NCI-H1436 (cell line): ENCODE data around the gene CERS5.
"Not testable (repeated sequence)": the region's sequence is repeated elsewhere in the genome, so short reads cannot be mapped to it uniquely, and the experiment has no call there.

ENCODE experiments used
- DNase-seq: peaks from one replicate; lab custom pipeline; 2025; lab: John Stamatoyannopoulos, UW

CERS5 gene

DNA sequence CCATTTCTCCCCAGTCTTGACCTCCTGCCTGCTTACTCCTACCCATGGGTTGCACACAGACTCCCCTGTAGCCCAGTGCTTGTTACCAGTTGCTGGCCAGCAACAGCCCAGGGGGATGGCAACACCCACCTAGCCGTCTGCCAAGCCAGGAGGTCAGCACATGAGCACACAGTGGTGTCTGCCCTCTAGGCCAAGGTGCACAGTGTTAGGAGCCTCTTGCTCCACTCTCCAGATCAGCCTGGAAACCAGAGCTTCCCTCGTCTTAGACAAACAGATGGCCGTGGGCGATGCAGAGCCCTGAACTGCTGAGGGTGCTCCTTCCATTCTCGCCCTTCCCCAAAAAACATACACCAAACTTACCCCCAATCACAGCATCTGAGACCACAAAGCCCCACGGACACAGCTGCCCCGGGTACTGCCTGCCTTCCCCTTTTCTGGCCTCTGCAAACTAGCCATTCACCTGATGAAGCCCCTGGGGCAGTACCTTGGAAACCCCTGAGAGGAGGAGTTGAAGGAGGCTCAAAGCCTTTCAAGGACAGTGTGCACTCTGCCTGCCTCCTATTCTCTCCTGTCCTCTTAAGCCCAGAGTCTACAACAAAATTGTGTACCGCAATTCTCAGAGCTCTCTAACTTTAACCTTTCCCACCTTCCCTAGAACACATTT is 64.4 kb downstream of the CERS5 start:
- DNase-seq, result no peak

DNA sequence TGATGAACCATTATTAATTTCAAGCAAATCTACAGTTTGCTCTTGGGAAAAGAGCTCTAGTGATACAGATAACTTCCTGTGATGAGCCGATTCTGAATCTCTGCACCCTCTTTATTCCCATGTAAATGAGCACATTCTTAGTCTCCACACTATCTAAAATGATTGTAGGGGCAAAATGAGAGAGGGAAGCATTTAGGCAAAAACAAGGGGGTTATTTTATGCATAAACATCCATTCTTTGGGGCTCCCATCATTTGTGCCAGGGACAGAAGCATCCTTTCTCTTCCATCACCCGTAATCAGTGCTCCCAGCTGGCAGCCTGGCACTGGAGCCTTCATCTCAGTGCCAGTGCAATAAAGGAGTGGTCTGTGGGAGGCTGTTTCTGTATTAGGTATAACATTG is 65.0 kb downstream of the CERS5 start:
- DNase-seq, result no peak

DNA sequence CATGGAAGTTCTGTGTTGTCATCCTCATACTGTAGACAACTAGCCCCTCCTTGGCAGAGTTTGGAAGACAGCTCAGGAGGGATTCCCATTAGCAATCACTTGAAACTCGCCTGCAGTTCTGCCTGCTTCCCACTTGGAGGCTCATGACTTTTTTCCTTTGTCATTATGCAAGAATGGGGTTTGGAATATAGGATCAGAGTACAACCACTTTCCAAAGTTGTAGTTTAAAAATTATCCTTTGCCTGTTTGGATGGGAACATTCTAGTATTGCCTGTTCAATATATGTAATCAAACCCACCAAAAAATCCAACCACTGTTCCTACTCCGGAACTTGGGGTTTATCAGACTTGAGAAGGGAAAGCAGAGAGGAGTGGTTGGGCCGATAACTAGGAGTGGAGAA is 65.5 kb downstream of the CERS5 start:
- no peak for DNase-seq

DNA sequence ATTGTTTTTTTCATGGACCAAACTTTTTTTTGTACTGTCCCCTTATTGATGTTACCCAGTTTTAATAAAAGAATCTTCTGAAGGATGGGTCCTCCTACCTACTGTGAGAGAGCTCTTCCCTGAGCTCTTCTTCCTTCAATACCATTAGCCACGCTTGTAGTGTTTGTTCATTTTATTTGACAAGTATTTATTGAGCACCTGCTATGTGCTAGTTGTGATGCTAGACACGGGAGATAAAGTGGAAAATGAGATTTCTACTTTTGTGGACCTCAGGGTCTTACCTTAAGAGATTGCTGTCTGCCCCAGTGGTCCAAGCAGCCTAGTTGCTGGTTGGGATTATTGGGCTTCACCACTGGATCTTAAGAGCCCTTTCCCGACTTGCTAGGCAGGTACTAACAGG is 66.6 kb downstream of the CERS5 start:
- no peak for DNase-seq

DNA sequence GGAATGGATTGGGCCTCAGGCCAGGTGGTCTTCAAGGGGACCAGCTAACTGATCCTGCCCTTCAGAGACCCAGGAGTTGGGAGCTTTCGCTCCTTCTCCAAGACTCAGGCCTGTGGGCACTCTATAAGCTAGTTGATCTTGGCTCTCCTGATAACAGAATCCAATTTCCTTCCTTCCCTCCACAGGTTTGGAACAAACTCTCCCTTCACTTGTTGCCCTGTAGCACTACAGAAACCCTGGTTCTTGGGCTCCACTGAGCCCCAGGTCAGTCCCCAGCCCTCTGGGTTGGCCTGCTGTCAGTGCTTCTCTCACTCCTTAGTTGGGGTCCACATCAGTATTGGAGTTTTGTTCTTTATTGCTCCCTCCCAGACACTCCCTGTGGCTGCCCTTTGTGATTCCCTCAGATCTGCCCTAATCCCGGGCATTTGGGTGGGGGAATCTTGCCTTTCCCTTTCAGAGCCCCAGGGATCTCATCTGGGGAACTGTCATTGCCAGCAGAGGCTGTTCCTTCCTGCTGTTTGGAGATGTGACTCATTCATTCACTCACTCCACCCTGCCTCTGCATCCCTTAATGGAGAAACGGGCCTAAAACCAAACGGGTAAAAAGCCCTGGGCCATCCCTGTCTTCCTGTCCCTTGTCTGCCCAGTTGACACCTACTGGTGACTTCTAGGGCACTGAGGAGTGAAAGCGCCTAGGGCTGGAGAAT is 67.7 kb downstream of the CERS5 start:
- no peak for DNase-seq

DNA sequence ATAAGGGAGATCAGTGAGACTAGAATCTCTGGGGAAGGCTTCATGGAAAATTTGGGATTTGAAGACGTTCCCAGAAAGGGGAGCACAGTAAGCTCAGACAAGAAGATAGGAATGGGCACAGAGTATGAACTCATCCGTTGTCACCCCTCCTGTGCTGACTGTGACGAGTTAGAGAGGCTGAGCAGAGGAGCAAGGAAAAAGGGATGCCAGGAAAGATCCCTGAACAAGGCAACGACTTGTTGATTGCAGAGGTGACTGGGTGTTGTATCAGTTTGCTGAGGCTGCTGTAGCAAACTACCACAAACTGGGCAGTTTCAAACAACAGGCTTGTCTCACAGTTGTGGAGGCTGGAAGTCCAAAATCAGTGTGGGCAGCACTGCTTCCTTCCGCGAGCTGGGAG is 69.2 kb downstream of the CERS5 start:
- no peak for DNase-seq

DNA sequence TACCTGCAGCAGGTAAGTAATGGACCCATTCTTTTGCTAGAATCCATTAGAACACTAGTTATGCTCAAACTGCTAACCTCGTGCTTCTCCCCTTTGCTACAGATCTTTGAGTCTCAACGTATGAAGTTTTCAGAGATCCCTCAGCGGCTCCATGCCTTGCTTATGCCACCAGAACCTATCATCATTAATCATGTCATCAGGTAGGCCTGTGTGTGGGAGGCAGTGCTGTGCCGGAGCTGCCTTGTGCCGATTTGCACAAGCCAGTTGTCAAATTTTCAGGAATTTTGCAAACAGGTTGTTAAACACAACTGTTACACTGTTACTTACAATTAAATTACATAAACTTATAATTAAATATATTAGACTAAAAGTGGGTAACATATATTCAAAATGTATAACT is 76.8 kb downstream of the CERS5 start:
- DNase-seq, result no peak

DNA sequence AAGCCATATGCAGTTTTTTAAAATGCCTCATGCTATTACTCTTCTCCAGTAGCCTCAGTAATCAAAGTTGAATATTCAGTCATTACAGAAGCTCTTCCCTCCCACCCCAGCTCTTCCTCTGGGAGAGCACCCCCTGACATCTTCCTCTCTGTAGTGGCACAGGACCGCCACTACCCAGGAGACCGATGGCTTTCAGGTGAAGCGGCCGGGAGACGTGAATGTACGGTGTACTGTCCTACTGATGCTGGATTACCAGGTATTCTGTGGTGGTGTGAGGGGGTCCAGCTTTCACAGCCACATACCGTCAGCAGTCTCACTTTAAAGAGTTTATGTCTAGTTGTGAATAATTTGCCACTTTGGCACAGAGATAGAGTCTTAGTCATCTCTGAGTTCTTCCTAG is 77.4 kb downstream of the CERS5 start:
- no peak for DNase-seq

DNA sequence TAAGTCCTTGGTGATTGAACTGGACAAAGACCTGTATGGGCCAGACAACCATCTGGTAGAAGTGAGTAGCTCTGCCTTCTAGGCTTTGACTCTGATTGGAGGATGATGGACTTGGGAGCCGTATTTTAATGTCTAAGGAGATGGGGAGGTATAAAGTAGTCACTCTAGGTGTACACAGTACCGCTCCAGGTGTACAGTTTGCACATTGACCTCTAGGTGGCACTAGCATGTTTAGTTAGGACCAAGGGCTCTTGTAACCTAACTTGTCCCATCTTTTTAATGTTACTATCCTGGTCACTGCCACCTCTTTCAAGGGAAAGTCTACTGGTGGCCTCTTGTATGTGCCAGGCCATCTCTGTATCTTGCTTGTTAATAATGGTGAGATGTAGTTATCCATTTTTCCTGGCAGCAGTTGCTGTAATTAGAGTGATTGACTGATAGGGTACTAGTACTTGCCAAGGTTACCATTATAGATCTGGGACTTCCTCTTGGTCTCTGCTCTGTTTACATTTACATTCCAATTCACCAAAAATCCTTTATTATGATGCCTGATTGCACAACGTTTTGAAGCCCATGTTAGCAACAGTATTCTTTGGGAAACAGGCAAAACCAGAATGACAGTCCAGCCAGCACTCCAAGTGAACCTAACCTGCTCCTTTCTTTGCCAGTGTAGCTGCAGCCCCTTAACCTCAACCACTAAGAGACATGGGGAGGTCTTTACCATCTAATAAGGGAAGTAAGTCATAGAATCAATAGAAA is 78.4 kb downstream of the CERS5 start:
- peak; percentile 54 for DNase-seq

DNA sequence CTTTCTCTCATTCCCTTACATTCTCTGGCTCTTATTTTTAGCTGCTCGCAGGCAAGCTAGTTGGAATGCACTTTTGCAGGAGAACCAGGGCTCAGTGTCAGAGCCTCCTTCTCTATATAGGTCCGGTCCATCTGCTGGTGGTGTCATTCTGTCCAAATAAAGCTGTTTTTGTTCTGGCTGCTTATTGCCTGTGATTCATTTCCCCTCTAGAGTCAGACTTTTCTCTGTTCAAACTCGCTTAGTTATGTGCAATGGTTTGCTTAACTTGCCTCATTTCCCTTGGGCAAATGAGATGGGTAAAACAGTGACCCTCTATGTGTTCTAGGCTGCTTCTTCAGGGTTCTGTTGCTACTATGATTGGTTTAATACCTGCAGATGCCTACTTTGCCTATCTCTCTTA is 79.2 kb downstream of the CERS5 start:
- DNase-seq, result no peak

DNA sequence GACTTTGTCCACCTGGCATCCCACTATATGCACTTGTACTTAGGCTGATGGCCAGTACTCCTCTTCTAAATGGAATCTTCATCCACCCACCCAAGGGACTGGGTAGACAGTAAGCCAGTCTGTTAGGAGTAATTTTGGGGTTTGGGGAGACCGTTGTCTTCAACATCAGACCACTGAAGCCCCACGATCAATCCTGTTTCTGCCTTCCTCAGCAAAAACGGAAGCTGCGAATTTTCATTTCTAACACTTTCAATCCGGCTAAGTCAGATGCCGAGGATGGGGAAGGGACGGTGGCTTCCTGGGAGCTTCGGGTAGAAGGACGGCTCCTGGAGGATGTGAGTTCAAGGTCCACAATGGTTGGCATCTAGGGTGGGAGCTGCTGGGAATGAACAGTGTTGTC is 80.0 kb downstream of the CERS5 start:
- no peak for DNase-seq

DNA sequence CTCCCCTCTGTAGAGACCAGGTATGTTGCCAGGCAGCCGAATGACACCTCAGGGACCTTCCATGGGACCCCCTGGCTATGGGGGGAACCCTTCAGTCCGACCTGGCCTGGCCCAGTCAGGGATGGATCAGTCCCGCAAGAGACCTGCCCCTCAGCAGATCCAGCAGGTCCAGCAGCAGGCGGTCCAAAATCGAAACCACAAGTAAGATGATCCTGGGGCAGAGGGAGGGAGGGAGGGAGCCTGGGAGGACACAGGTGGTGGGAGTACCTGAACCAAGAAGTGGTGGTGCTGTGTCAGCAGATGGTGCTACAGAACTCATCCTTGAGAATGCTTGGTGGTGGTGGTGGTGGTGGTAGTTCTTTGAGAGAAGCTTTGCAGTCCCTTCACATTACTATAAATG is 81.0 kb downstream of the CERS5 start:
- DNase-seq, result no peak

DNA sequence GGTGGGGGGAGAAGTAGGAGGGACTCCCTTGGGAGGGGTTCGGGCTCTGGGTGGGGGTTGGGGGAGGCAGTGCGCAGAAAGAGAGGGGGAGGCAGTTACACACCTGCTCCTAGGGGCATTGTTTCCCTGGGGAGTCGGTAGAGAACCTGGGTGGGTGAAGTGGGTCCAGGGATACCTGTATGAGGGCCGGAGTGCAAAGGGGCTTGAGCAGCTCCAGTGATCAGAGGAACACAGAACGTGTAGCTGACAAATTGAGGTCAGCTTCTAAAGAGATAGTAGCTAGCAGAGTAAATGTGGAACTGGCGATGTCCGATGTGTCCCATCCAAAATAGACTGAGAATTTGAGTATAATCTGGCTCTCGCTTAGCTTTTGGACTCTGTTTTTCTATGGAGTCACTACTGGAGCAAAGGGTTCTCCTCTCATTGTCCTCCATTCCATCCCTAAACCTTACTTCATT is 81.5 kb downstream of the CERS5 start:
- DNase-seq, result peak; percentile 77

DNA sequence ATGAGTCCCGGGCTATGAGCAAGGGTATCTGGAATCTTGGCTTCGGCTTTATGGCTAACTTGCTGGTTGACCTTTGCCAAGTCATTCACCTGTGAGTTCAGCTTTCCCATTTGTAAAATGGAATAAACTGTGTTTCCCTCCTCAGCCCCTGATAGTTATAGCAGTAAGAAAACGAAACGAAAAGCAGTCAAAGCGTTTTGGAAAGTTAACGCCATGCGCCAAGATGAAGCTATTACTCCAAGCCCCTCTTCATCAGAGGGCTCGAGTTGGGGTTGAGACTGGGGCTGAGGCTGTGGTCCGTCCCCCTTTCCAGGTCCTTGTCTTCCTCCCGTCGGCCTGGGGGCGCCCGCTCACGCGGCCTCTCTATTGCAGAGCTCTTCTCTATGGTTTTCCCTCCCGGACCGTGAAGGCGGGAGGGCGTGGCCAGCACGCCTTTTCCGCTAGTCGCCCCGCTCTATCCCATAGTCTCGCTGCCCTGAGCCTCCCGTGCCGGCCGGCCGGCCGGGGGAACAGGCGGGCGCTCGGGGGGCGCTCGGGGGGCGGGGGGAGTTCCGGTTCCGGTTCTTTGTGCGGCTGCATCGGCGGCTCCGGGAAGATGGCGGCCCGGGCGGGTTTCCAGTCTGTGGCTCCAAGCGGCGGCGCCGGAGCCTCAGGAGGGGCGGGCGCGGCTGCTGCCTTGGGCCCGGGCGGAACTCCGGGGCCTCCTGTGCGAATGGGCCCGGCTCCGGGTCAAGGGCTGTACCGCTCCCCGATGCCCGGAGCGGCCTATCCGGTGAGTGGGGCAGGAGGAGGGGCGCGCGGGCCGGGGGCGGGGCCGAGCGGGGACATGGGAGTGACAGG is 82.2 kb downstream of the CERS5 start, which contains the start of gene SMARCD1:
TSS of gene SMARCD1 (plus strand) at position 568 of the 840 bp plus-strand sequence. CDS start at position 596, 28 bp downstream.
- peak; percentile 94 for DNase-seq

DNA sequence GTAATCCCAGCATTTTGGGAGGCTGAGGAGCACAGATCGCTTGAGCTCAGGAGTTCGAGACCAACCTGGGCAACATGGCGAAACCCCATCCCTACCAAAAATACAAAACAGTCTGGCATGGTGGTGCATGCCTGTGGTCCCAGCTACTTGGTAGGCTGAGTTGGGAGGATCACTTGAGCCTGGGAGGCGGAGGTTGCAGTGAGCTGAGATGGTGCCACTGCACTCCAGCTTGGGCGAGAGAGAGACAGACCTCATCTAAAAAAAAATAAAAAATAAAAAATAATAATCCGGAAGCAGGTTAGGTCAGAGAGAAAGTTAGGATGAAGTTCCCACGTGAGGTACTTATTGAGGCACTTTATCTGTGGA is 82.8 kb downstream of the CERS5 start:
- not testable (repeated sequence) for DNase-seq

DNA sequence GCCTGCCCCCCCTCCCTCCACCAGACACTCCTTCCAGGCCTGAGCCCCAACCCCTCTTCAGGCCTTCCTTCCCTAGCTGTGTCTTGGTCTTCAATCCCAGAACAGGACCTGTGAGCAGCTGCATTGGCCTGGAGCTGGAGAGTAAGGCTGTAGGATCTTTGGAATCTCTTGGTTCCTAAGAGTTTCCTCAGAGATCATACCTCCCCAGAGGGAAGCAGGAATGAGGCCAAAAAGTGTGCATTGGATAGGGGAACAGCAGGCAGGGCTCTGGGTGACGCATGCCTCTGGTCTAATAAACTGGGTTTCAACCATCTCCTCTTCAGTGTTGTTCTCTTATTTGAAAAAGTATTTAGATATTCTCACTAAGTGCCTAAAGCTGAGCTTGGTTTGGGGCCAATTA is 83.9 kb downstream of the CERS5 start:
- DNase-seq, result no peak

DNA sequence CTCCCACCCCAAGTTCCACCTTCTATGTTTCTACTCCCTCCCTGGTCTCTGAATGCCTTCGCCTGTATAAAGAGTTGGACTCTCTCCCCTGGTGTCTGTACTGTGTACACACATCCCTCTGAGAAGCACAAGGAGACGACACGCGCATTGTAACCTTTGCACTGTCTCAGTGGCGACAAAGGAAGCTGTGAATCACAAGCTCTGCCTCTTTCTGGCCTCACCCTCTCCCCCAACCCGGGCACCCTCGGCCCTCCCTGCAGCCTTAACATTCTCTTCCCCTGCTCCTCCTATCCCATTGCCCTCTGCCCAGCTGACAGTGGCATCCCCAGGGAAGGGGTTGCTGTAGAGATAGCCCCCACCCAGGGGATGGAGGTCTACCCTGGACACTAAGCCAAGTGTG is 84.5 kb downstream of the CERS5 start:
- DNase-seq, result no peak

DNA sequence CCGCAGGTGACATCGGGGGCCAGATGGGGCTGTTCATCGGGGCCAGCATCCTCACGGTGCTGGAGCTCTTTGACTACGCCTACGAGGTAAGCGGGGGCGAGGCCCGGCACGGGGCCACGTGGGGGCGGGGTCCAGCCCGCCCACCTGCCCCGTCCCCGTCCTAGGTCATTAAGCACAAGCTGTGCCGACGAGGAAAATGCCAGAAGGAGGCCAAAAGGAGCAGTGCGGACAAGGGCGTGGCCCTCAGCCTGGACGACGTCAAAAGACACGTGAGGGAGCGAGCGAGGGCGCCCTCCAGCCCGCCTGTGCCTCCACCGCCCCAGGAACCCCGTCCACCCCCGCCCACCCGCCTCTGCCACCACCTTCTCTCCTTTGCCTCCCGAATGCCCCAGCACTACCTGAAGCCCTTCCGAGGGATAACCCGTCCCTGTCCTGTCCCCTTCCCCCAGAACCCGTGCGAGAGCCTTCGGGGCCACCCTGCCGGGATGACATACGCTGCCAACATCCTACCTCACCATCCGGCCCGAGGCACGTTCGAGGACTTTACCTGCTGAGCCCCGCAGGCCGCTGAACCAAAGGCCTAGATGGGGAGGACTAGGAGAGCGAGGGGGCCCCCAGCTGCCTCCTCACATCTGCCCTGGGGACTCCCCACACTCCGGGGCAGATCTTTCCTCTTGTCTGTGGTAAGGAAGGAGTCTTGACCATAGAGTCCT is 85.9 kb downstream of the CERS5 start:
- DNase-seq, result no peak

DNA sequence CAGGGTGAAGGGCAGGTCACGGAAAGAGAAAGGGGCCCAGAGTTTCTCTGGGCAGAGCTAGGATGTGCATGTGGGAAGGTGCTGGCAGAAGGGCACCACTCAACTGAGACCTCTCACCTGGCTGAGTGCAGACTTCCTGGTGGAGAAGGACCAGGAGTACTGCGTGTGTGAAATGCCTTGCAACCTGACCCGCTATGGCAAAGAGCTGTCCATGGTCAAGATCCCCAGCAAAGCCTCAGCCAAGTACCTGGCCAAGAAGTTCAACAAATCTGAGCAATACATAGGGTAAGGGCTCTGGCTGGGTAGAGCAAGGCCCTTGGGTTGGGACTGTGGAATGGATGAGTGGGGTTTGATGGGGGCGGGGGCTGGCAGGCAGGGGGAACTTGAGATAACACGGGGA is 87.4 kb downstream of the CERS5 start:
- no peak for DNase-seq
